HepG2 (cell line): ENCODE results near the gene PSMB3. TPM values are rescaled to one million over a fixed set of nuclear protein-coding genes. Genes with fewer than 3 reads are reported as not detected.

Experiments used
- AFF4 ChIP-seq: sonication (generic); formaldehyde crosslinking; IDR thresholded peaks from 2 replicates; pipeline ENCODE4 v1.4.0; 2020; ENCODE audit warnings: missing genetic modification reagents
- CHCHD3 ChIP-seq: sonication (generic); formaldehyde crosslinking; IDR thresholded peaks from 2 replicates; pipeline ENCODE4 v1.8.0; 2022; ENCODE audit warnings: mild to moderate bottlenecking, missing genetic modification reagents, moderate library complexity
- CSRNP1 ChIP-seq: sonication (generic); formaldehyde crosslinking; IDR thresholded peaks from 2 replicates; pipeline ENCODE4 v1.8.1; 2023; ENCODE audit warnings: mild to moderate bottlenecking, missing genetic modification reagents
- FOXK2 ChIP-seq: fragments of 450-650 bp; IDR thresholded peaks from 2 replicates; pipeline ENCODE4 v1.6.1; 2016
- GATAD2A ChIP-seq: IDR thresholded peaks from 2 replicates; pipeline ENCODE4 v1.6.1; 2016
- HDAC2 ChIP-seq: sonication (generic); formaldehyde crosslinking; IDR thresholded peaks from 2 replicates; pipeline ENCODE4 v1.4.0; 2020; ENCODE audit warnings: missing genetic modification reagents
- ISL2 ChIP-seq: sonication (generic); formaldehyde crosslinking; IDR thresholded peaks from 2 replicates; pipeline ENCODE4 v1.5.0; 2020; ENCODE audit warnings: missing genetic modification reagents
- KDM2A ChIP-seq: sonication (generic); formaldehyde crosslinking; IDR thresholded peaks from 2 replicates; pipeline ENCODE4 v1.4.0; 2020; ENCODE audit warnings: low read depth, missing genetic modification reagents, borderline replicate concordance
- NR2F2 ChIP-seq: IDR thresholded peaks from 2 replicates; pipeline ENCODE4 v1.6.1; 2012; ENCODE audit warnings: low read depth, inconsistent platforms, borderline replicate concordance
- POLR2G ChIP-seq: fragments of 200-400 bp; formaldehyde crosslinking; IDR thresholded peaks from 2 replicates; pipeline ENCODE4 v1.6.1; 2018; ENCODE audit warnings: mild to moderate bottlenecking, low read depth, low read length, moderate library complexity
- RBAK ChIP-seq: sonication (generic); formaldehyde crosslinking; IDR thresholded peaks from 2 replicates; pipeline ENCODE4 v1.5.1; 2020; ENCODE audit warnings: mild to moderate bottlenecking, missing genetic modification reagents
- RFX3 ChIP-seq: IDR thresholded peaks from 2 replicates; pipeline ENCODE4 v1.6.1; 2016; ENCODE audit warnings: missing biosample characterization, missing genetic modification reagents
- SNRNP70 ChIP-seq: fragments of 200-400 bp; formaldehyde crosslinking; IDR thresholded peaks from 2 replicates; pipeline ENCODE4 v1.6.1; 2017; ENCODE audit warnings: mild to moderate bottlenecking, low read depth, low read length, moderate library complexity
- SOX6 ChIP-seq, 2 experiments: fragments of 450-650 bp in 1 of 2; sonication (generic) in 1 of 2; formaldehyde crosslinking in 1 of 2; IDR thresholded peaks; 2 replicates each; pipeline versions ENCODE4 v1.4.0 to v1.6.1; 2017 to 2020; ENCODE audit warnings: antibody characterized with exemption in 1 of 2, mild to moderate bottlenecking in 1 of 2, missing genetic modification reagents in 1 of 2
- SP5 ChIP-seq: IDR thresholded peaks from 2 replicates; pipeline ENCODE4 v1.6.1; 2016; ENCODE audit warnings: low read depth, borderline replicate concordance
- TEF ChIP-seq: sonication (generic); formaldehyde crosslinking; IDR thresholded peaks from 2 replicates; pipeline ENCODE4 v1.5.0; 2020; ENCODE audit warnings: missing genetic modification reagents
- YY1 ChIP-seq: IDR thresholded peaks from 2 replicates; pipeline ENCODE4 v1.6.1; 2011; ENCODE audit warnings: low read length, low read depth, moderate library complexity, mild to moderate bottlenecking; ENCODE audit not compliant: insufficient read depth, insufficient replicate concordance
- ZBTB21 ChIP-seq: sonication (generic); formaldehyde crosslinking; IDR thresholded peaks from 2 replicates; pipeline ENCODE4 v1.4.0; 2020; ENCODE audit warnings: missing genetic modification reagents
- ZFP36L1 ChIP-seq: sonication (generic); formaldehyde crosslinking; IDR thresholded peaks from 2 replicates; pipeline ENCODE4 v1.8.0; 2022; ENCODE audit warnings: mild to moderate bottlenecking, missing genetic modification reagents, moderate library complexity
- ZNF44 ChIP-seq: sonication (generic); formaldehyde crosslinking; IDR thresholded peaks from 2 replicates; pipeline ENCODE4 v1.5.1; 2020; ENCODE audit warnings: mild to moderate bottlenecking, missing genetic modification reagents
- ZNF576 ChIP-seq: sonication (generic); formaldehyde crosslinking; IDR thresholded peaks from 2 replicates; pipeline ENCODE4 v1.4.0; 2020; ENCODE audit warnings: mild to moderate bottlenecking, missing genetic modification reagents
- ZNF652 ChIP-seq: IDR thresholded peaks from 2 replicates; pipeline ENCODE4 v1.6.1; 2016; ENCODE audit warnings: low read depth, borderline replicate concordance
- polyA plus RNA-seq, 8 experiments: library from polyadenylated mRNA; depleted of rRNA in 3 of 8; stranded (reverse) in 7 of 8; unstranded in 1 of 8; fragments of >200 nt; fragmentation: Illumina TruSeq in 4 of 8; extraction: Trizol in 4 of 8; gene quantifications; 2 replicates each; pipeline versions ENCODE4 v1.2.1 to v1.2.3, GENCODE V29; 2011 to 2016; ENCODE audit warnings: low read depth in 4 of 8, missing spikeins in 1 of 8, mixed read lengths in 1 of 8; ENCODE audit not compliant: insufficient read depth in 1 of 8
- total RNA-seq, 5 experiments: library from RNA; depleted of rRNA; stranded (reverse); fragments of >200 nt; fragmentation: Illumina TruSeq; extraction: Trizol; gene quantifications; 2 replicates each; pipeline ENCODE4 v1.2.3, GENCODE V29; 2016; ENCODE audit warnings: low read depth in 1 of 5

The PSMB3 gene
- total and polyA plus RNA-seq, 2 of the 13 experiments (the other 11 are each of a cell fraction or from before 2014, with no cell fraction given): 366 to 517 TPM

GRCh38 chr17:38752308-38753070, at the start of gene PSMB3 (continued):
- no peak for TF ChIP-seq AFF4 (CRISPR knock-in tag)
- no peak for TF ChIP-seq SOX6 (IDR thresholded peaks at IDR 0.05)
- TF ChIP-seq SOX6 (CRISPR knock-in tag; IDR thresholded peaks at IDR 0.05): peak; percentile 33; the same call in 1 of the 2 replicates
- 0 out of 2 replicates have a peak, but pooled peaks have one; percentile 65 for TF ChIP-seq FOXK2
- TF ChIP-seq POLR2G: peak; percentile 87
- TF ChIP-seq ISL2 (CRISPR knock-in tag): no peak
- peak; percentile 54; the same call in 1 of the 2 replicates for TF ChIP-seq NR2F2
- TF ChIP-seq SP5 (CRISPR knock-in tag): peak; percentile 88
- no peak for TF ChIP-seq CHCHD3
- TF ChIP-seq YY1: peak; percentile 63
- no peak for TF ChIP-seq SNRNP70
- TF ChIP-seq RBAK: no peak
- peak; percentile 81 for TF ChIP-seq KDM2A (CRISPR knock-in tag)
- peak; percentile 83 for TF ChIP-seq ZNF44
- TF ChIP-seq GATAD2A (CRISPR knock-in tag): peak; percentile 75
- peak; percentile 89 for TF ChIP-seq HDAC2 (CRISPR knock-in tag)
- TF ChIP-seq RFX3 (CRISPR knock-in tag): 0 out of 2 replicates have a peak, but pooled peaks have one; percentile 7
- no peak for TF ChIP-seq TEF (CRISPR knock-in tag)
- TF ChIP-seq ZFP36L1 (CRISPR knock-in tag): 0 out of 2 replicates have a peak, but pooled peaks have one; percentile 89
- TF ChIP-seq ZNF576 (CRISPR knock-in tag): 0 out of 2 replicates have a peak, but pooled peaks have one; percentile 69
- peak; percentile 48; the same call in 1 of the 2 replicates for TF ChIP-seq ZBTB21 (CRISPR knock-in tag)
- peak; percentile 93; the same call in 1 of the 2 replicates for TF ChIP-seq CSRNP1
- TF ChIP-seq ZNF652 (CRISPR knock-in tag): no peak
